ENCODE data around the gene EXPH5.
"Not testable (repeated sequence)": the region's sequence is repeated elsewhere in the genome, so short reads cannot be mapped to it uniquely, and the experiment has no call there.

EXPH5 gene, protein sequence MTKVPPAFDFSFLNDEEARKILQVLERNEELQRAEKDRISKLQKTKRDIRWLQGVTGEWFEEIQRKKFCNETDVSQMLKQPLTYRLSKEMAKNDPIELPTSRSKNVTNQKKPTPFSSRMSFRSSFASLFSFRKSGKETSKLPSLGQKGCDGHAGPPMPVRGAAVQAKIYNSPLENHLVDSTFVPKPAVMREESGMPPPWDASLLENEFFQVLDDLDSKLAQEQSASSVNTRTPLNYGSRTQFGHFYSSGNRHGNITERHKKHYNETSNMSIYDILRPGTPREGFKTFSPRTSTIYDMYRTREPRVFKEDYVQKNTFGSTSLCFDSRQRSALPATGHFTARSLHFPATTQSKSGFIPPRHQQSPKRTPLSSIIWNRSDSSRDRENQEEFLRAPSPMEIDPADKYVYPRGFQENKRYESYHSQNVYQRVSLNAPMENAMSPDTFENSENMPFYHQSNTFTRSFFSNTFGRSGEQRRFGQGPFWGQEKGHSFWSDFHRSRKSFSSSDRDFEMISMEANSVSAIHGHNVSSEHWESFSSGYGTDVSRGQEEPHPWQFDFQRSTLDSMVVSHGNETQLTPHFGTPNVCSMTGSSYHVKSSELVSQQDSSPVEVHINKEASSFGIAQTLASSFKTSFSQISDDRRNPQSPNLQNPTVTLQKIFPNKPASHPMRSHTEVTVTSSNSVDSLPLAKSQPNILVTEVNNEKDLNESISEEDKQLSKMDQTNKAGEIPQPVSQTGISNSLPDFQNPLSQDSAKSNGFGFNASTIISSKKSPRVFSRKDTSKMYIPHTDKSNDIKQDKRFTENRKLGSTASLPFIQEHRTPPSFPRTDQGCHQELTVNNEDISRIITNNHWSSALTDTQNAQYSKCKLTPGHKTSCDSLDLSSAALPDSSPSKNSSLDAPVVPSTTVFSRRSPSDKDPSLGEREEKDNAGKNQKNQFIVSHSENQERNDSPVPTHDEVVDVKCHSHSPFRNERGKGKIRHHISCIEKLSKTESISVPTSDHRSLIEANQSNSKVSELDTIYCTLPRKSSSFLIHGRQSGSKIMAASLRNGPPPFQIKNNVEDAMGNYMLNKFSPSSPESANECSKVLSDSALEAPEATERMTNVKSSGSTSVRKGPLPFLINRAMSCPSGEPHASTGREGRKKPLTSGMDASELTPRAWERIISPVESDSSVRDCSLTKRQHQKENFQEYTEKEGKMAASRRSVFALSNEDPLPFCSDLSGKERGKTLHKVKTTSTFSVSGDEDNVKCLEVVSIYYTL (N-terminal part only)
- 5.6 to 14.9 (median 7.1) reads per million in 4 donors for total RNA-seq

DNA sequence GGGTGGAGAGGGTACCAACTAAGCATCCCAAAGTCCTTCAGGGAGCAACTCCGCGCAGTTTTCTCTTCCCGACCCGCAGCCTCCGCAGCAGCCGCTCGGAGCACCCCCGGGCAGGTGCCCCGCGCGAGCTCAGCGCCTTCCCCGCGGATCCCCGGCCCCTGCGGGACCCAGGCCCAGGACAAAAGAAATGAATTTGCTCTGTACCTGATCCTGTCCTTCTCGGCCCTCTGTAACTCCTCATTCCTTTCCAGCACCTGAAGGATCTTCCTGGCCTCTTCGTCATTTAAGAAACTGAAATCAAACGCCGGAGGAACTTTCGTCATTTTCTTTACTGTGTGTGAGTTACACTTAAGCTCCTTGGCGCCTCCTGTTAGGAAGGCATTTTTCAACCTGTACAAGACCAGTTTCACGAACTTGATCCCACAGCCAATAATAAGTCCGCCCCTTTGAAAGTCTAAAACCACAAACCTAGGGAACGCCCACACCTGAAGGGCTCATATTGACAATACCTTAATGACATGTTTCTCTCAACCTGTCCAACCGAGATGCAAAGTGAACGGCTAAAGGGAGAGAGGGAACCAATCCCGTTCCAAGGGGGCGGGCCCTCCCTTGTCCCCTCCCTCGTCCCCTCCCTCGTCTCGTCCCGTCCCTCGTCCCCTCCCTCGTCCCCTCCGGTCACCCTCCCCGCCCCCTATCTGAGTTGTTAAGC is at the start of gene EXPH5:
EXPH5 (minus strand) TSS at position 555 of the 709 bp plus-strand sequence; CDS start at position 323, 232 bp downstream.
- peak; percentile 70 to 85 (median 80) for DNase-seq

DNA sequence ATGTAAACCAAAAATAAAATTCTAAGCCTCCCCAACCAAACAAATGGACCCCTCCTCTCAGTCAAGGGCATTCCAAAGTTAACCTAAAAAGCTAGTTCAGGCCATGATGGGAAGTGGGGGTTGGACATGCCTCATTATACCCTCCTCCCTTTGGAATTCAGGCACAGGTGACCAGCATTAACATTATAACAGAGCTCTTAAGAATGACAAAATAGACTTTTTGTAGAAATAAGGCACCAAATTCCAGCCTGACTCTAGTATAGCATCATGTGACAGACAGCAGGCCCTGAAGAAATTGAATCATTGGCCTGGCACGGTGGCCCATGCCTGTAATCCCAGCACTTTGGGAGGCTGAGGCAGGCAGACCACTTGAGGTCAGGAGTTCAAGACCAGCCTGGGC is 48.2 kb upstream of the EXPH5 start:
- not testable (repeated sequence) for DNase-seq

DNA sequence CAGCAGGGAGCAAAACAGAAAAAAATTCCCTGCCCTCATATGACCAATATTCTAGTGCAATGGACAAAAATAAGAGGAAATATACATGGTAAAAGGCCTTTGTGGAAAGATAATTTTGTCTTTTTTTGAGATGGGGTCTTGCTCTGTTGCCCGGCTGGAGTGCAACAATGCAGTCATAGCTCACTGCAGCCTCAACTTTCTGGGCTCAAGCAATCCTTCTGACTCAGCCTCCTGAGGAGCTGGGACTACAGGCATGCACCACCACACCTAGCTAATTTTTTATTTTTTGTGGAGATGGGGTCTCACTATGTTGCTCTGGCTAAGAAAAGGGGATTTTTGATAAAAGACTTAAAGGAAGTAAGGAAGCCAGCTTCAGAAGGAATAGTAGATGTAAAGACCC is 45.6 kb upstream of the EXPH5 start:
- DNase-seq: no peak

DNA sequence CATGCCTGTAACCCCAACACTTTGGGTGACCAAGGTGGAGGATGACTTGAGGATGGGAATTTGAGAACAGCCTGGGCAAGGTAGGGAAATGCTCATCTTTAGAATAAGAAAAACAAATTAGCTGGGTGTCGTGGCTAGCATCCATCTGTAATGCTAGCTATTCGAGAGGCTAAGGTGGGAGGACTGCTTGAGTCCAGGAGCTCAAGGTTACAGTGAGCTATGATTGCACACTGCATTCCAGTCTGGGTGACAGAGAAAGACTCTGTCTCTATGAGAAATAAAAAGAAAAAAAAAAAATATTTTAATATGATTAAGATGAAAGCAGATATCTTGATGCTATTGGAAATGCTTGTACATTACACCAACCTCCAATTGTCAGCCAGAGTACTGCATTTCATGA is 42.7 kb upstream of the EXPH5 start:
- no peak for DNase-seq

DNA sequence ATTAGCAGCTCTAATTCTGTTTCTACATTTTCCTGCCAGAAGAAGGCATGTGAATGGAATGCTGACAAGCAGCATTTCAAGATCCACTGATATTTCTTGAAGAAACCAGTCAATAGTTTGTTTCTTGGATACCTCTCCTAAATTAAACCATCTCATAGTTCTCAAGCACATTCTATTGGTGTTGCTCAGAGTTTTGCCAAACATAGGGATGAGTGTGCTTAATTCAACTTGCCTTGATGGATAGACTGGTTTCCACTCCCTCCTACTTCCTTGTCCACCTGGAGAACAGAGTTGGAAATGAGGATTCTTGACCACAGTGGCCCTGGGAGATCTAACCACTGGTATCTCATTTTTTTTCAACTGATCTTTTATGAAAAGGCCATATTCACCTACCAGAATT is 41.5 kb upstream of the EXPH5 start:
- DNase-seq: no peak

DNA sequence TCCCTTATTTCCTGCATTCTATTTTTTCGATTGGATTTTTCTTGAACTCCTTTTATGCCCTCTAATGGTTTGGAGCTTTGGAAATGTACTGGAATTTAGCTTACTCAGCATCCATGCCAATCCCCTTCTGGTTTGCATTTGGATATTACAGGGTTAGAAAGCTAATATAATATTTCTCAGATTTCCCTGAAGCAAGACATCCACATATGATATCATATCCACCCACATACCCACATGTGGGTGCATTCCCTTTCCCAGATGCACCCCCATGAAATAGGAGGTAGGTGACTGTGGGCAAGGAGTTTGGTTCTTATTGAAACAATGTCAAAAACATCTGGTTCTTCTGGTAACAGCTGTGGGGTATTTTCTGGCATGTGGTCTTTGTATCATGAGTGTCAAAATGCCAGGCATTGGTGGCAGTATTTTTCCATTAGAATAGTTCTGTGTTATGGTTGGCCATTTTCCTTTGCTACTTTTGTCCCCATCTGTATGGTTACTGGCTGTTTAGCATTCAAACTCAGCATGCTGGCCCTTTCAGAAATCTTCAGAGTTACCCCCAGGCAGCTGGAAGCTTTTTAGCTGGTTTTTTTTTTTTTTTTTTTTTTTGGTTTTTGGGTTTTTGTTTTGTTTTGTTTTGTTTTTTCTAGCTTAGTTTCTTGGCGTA is 38.6 kb upstream of the EXPH5 start:
- no peak for DNase-seq

DNA sequence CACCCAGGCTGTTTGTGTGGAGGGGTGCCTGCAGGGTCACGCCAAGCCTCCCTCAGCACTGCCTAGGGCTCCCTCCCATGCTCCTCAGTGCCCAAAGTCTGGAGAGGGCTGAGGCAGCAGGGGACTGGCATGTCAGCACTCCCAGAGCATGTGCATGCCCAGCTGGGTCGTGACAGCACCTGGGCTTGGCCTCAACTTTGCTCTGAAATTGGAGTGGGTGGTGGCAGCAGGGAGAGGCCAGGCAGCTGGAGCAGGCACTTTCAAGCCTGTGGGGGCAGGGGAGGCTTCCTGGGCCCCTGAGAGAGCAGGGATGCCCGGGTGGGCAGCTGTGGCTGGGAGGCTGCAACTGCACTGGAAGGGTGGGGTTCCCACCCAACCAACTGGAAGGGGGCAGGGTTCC is 35.7 kb upstream of the EXPH5 start:
- no peak for DNase-seq

DNA sequence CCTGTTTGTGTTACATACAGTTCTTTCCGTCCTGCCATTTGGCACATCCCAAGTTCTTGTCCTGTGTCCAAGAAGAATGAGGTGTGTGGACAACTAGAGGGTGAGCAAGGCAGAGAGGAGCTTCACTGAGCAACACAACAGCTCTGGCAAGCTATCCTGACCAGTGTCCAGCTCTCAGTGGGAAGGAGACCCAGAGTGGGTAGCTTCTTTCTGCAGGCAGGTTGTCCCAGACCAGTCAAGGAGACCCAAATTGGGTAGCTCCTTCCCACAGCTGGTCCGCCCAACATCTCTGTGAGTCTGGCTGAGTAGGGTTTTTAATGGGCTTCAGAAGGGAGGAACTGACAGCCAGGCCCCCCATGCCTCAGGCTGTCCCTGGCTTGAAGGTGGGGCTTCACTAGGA is 35.2 kb upstream of the EXPH5 start:
- DNase-seq: no peak

DNA sequence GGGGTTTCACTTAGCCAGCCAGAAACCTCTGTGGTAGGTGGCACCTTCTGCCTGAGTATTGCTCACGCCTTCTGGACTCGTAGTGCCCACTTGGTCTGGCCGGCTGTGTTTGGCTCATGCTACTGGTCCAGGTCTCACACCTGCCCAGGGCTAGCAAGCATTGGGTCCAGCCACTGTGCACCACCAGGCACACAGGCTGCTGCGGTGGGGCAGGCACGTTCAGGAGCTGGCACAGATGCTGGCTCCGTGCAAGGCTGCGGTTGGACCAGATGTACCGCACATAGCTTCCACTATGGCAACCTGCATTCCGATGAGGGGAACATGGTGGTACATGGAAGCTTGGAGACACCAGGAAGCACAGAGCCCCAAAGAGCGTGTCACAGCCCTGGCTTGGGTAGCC is 34.8 kb upstream of the EXPH5 start:
- no peak for DNase-seq

DNA sequence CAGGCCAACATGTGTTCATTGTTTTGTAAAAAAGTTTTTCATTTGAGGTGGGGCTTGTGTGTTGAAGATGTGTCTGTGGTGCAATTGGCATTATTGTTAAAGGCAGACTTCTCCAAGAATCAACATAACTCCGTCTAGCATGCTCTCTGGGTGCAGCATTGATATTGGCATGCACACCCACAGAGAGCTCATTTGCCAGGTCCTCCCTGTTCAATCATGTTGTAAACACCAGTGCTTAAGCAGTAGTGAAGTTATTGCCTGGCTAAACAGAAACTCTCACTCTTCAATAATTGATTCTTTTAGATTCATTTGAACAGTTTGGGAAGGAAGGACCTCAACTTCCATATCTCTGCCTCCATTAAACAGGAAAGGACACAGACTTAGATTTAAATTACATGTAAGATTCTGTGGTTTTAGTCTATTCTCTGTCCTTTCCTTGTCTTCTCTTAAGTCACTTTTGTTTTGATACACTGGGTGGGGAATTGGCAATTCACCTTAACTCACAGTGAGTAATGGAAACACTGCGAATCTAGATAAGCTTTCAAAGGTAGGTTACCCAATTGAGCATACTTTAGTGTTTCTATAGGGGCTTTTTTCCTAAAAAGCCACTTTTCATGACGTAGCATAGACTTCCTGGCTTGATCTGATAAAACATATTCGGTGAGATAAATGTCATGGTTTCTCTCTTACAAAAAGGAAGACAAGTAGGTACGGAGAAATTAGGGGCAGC is 30.8 kb upstream of the EXPH5 start:
- DNase-seq: no peak

DNA sequence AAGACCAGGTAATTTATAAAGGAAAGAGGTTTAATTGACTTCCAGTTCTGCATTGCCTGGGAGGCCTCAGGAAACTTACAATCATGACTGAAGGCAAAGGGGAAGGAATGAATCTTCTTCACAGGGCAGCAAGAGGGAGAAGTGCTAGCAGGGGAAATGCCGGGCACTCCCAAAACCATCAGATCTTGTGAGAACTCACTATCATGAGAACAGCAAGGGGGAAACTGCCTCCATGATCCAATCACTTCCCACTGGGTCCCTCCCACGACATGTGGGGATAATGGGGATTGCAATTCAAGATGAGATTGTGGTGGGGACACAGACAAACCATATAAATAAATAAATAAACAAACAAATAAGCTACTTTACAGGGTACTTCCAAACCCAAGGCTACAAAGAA is 28.8 kb upstream of the EXPH5 start:
- DNase-seq: no peak

DNA sequence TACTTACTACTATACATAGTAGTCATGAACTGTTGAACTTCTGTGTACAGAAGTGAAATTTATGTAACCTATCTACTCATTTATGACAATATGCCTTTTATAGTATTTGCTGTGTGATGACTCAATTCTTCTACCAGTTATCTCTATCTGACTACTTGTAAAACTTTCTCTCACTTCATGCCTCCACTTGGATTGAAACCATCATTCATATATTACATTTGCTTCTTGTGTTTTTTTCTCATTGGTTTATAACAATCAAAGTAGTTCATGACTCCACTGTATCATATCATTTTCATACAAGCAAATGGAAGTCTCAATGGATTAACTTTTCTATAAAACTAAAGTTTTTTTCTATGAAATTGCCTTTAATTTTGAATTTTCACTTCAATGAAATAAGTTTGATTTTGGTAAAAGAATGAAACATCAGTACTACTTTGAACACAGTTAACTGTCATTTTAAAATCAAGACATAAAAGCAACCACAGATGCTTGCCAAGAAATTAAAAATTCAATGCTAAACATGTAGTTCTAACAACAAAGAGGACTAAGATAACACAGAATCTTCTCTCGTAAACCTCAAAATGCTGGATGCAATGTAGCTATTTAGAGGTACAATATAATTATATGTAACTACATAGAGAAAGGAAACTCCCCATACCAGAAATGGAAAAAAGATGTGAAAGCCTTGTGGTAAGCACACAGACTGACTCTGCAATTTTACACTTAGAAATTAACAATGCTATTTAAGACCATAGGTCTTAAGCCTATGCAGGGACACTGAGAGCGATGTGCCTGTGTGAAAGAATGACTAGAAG is 27.6 kb upstream of the EXPH5 start:
- DNase-seq: peak in 1 of 5 donors; percentile 7

DNA sequence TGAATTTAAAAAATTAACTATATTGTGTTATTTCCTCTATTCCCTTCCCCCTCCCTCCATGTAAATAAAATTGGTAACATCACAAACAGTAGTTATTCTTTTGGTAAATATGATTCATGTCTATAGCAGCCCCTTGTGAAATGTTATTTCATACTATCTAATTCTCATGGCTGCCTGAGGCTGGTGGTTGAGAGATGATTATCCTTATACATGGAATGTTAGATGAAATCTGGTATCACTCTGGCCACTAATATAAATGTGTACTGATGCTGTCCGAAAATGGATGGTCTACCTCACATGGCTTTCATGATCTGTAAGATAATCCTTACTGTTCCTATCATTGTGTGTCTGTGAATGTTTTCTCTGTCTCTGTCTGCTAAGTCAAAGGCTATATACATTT is 25.0 kb upstream of the EXPH5 start:
- DNase-seq: no peak

DNA sequence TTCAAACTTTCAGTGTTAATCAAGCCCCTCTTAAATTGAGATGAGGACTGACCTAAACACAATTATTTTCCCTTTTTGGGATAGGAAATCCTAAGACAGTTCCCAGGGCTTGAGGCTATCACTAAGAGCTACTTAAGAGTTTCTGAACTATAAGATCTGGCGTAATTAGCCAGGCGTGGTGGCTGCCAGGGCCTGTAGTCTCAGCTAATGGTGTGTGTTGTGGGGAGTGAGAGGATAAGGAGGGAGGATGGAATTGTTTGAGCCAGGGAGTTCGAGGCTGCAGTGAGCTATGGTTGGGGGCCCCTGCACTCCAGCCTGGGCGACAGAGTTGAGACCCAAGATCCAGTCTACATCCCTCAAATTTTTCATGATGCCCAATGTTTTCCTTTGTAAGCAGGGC is 23.5 kb upstream of the EXPH5 start:
- no peak for DNase-seq

DNA sequence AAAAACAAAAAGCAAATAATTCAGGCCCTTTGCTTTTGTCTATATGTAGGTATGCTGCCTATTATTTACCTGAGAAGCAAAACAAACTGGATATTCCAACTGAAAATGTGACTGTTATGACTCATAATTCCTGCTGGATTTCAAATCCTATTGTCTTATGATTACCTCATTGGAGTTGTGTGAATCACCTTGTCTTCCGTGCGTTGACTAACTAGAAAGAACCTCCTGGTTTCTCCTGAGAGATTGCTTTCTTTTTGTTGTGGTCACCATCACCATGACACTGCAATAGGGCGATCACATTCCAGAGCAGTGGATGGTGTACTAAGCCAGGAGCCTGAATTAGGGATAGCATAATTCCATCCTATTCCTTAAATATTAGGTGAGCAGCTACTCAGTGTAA is 23.0 kb upstream of the EXPH5 start:
- no peak for DNase-seq

DNA sequence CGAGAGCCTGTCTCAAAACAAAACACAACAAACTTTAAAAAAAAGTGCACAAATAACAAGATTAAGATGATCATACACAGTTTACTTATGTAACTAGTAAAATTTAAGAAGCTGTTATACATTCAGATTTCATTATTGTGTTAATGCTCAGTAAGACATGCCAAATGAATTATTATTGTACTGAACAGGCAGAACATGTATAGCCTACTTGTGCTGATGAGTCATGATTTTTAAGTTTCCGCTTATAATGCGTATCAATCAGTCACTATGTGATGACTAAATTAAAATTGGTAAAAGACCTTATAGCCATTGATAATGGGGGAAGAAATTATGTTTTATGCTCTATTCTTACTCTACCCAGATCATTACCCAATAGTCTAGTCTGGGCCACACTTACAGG is 20.5 kb upstream of the EXPH5 start:
- DNase-seq: no peak

DNA sequence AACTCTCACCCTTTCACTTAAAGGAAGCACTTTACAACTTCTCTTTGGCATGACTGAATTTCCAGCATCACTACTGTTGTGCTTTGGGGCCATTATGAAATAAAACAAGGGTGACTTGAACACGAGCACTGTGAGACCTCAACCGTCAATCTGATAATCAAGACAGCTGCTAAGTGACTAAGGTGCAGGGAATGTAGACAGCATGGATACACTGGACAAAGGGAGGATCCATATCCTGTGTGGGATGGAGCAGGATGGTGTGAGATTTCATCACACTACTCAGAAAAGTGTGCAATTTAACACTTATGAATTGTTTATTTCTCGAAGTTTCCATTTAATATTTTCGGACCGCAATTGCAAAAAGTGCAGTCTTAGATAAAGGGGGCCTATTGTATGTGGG is 16.1 kb upstream of the EXPH5 start:
- DNase-seq: no peak

DNA sequence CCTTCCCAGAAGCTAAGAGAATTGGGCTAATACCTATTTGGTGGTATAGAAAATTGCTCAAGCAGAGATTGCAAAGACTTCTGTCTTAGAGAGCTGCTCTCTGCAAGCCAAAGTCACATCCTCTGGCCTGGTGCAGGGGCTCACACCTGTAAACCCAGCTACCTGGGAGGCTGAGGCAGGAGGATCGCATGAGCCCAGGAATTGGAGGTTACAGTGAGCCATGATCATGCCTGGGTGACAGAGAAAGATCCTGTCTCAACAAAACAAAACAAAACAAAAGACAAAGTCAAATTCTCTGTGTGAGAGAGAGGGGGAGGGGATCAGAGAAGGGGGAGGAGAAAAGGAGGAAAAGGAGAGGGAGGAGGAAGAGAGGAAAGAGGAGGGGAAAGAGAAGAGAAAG is 15.0 kb upstream of the EXPH5 start:
- no peak for DNase-seq

DNA sequence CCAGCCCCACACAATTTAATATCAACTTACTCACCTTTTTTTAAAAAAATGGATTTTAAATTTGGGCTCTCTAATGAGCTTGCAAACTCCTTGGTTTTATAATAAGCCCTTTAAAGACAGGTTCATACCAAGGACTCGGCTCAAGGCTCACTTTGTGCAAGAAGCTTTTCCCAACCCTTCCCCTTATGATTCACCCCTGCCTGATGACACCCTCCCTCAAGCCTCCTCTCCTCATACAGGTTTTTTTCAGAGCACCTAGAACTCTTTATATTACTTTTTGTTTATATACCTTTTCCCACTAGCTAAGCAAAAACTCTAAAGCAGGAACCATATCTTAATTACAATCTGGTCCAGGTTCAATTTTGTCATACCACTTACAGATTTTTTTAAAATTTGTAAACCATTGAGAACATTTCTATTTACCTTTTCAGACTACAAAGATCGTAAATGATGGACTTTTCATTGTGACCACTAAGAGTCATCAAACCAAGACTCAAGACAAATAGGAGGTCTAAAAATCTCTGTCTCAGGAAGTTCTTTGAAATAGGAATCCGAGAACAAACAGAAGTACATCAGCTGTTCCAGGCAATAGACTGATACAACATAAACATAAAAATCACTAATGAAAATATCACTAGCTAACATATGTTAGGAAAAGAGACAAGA is 13.1 kb upstream of the EXPH5 start:
- no peak for DNase-seq

DNA sequence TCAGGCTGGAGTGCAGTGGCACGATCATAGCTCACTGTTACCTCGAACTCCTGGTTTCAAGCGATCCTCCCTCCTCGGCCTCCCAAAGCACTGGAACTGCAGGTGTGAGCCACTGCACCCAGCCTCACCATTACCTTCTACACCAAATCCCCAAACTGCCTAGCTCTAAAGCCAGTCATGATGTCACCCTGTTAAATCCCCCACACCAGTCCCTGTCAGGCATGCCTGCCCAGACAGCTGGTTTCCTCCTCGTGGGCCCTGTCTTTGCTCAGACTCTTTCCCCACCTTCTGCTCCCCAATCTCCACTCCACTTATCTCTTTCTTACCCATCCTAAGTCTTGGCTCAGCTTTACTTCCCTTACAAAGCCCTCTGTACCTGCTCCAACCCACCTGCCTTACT is 12.5 kb upstream of the EXPH5 start:
- no peak for DNase-seq
